G401 (cell line): ENCODE results near the gene PSD4. TPM values are rescaled to one million over a fixed set of nuclear protein-coding genes. Genes with fewer than 3 reads are reported as not detected.

ENCODE experiments used
- DNase-seq: peaks from one replicate; pipeline ENCODE4 v3.0.0-alpha.2; 2015; ENCODE audit warnings: low spot score
- in situ Hi-C: cut with HindIII; loops from 2 replicates; pipeline ENCODE4 v1.10.0; 2016; ENCODE audit warnings: low sequenced_read_pairs, mixed read lengths
- total RNA-seq: library from RNA; depleted of rRNA; stranded (reverse); fragments of >200 nt; shearing (Covaris generic); gene quantifications from 2 replicates; pipeline ENCODE4 v1.2.3, GENCODE V29; 2014

Gene PSD4
- total RNA-seq, 1 experiment from 2014 or later = not detected

- DNase-seq = no peak
- in situ Hi-C loops = no loop called here
Measured at GRCh38 chr2:113164215-113164929, 9.4 kb upstream of the PSD4 start.

DNA sequence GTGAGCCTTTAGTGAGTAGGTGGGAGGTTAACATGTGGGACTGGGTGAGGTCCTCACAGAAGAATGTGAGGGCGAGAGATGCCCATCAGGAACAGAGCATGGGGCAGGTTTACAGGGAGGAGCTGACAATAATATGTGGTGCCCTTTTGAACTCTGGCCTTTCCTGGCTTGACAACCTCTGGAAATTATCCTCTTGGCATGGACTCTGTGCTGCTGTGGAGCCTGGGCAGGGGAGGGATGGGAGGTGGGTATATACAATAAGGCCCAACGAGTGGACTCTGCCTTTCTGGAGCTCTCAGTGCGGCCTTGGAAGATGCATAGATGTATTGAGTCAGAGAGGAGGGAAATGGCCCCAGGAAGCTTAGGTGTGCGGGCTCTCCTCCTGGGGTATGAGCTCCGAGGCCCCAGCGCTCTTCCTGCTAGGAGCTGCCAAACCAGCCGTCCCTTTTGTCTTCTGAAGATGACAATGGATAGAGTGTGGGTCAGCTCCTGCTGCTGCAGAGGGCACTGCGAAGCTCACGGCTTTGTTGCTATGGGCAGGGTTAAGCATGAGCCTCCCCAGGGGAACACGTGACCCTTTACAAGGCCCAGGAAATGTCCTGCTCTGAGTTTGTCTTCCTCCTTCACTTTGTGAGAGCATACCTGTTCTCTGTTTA, 8.7 kb upstream of the PSD4 start:
- in situ Hi-C loops = no loop called here
- no peak for DNase-seq

GRCh38 chr2:113166187-113166645, 7.6 kb upstream of the PSD4 start:
- in situ Hi-C loops = no loop called here

DNA sequence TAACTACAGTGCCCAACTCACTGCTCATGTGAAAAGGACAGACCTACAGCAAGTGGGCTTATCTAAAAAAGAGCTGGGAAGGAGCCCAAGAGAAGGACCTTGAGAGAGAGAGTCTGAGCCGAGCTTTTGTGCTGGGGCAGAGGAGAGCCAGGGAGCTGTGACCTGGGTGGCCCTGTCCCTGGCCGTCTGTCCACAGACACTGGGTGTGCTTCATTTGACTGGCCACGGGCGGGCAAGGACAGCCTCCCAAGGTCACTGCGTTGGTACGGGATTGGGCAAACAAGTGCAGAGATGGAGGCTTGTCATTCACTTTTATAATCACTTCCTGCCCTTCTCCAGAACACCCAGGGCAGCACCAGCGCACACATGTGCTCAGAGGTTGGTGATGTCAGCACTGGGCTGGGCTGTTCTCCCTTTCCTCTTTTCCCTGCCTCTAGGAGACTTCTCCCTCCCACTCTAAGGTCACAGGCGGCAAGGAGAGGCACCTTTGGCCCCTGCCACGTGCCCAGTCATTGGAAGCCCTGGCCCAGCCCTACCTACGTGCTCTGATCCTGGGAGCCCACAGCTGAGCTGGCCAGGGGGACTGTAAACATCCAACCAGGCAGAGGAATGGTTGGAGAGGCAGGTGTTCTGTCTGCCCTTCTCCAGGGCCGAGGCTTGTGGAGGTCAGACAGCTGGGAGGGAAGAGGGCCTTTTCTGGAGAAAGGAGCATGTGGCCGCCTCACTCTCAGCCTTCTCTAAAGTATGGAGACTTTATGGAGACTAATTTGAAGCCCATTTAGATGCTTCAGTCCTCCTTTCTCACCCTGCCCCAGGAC, 6.4 kb upstream of the PSD4 start:
- DNase-seq = no peak
- in situ Hi-C loops = no loop called here

More at GRCh38 chr2:113166187-113166645, 7.6 kb upstream of the PSD4 start:
- DNase-seq = no peak

GRCh38 chr2:113167962-113168340, 5.8 kb upstream of the PSD4 start:
- no peak for DNase-seq
- in situ Hi-C loops = no loop called here

DNA sequence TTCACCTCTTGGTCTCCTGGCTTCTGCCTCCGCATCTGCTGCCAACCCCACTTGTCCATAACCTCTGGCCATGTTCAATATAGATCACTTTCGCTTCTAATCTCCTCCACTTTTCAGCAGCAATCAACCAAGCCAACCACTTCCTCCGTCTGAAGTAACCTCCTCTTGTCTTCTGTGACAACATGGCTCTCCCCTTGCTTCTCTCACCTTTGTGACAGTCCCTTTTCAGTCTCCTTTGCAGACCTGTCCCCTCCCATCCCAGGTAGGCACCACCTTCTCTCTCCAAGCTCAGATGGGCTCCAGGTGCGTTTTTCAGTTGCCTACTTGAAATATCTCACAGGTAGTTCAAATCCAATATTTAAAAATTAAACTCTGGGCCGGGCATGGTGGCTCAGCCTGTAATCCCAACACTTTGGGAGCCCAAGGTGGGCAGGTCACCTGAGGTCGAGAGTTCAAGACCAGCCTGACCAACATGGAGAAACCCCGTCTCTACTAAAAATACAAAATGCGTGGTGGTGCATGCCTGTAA, 4.7 kb upstream of the PSD4 start:
- in situ Hi-C loops = no loop called here
- DNase-seq = no peak

DNA sequence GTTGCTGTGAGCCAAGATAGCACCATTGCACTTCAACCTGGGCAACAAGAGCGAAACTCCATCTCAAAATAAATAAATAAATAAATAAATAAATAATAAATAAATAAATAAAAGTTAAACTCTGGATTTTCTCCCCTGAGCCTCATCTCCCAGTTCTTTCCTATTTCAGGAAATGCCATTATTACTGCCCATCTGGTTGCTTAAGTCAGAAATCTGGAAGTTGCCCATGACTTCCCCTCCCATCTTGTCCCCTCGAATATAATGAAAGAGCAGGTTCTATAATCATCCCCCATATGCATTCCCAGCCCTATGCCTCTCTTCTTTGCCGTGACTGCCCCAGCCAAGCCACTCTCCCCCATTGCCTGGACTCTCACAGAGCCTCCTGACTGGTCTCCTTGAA, 4.2 kb upstream of the PSD4 start:
- no peak for DNase-seq
- in situ Hi-C loops = no loop called here

DNA sequence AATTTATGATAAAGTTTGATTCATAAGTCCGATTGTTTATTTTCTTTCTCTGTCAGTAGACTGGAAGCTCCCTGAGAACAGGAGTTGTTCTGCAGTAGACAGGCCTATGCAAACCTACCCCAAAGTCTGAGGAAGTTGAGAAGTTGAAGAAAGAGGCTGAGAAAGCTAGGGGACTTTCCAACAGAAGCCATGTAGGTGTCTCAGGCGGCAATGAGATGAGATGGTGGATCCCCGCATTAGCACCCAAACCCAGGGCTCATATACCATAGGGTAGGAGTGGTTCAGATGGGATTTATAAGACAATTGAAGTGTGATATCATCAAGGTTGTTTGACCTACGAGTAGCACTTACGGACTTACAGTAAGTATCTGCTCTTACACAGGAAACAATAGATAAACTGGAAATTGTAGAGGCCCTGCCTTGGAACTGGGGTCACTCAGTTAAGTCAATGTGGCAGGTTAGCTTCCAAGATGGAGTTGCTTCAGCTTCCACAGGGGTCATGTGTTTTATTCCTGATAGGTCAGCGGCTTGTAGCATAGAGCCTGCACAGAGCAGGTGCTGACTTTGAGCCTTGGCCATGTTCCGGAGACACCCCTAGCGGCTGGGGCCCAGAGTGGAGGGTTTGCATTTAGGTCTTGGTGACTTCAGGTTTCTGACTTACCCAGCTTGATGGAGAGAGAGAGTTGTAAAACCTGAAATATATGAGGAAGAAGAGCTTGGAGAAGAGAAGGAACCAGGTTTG, 2.3 kb upstream of the PSD4 start:
- in situ Hi-C loops = no loop called here
- DNase-seq = no peak

DNA sequence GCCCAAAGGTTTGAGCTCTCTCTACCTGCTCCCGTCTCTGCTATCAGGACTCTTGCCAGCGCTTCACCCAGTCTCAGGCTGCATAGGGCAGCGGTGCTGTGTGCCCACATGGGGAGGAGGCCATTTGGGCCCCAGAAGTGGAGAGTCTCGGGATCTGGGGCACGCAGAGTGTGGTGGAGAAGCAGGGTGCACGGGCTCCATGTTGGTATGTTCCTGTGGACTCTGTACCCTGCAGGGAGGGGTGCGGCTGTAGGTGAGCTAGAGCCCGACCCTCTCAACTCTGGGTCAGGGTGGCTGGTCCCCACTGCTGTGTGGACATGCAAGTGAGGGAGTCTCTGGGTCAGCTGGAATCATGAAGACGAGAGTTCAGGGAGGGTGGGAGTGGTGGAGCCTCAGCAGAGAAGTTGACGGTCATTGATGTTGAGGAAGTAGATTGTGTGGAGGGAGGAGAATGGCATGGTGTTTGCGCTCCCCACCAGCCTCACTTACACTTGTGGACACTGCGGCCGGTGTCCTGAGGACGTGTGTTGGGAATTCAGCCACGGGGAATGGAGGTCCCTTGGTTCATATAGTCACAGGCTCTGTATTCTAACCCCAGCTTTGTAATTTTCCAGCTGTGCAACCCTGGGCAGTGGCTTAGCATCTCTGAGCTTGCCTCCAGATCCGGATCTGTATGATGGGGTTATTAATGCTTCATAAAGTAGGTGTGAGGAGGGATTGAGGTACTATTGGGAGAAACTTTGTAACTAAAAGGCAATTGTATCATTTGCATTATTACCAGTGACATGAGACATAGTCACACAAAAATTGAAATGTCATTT, 840 bp upstream of the PSD4 start:
- in situ Hi-C loops = no loop called here
- no peak for DNase-seq

GRCh38 chr2:113174376-113174750, 592 bp downstream of the PSD4 start:
- DNase-seq = no peak

DNA sequence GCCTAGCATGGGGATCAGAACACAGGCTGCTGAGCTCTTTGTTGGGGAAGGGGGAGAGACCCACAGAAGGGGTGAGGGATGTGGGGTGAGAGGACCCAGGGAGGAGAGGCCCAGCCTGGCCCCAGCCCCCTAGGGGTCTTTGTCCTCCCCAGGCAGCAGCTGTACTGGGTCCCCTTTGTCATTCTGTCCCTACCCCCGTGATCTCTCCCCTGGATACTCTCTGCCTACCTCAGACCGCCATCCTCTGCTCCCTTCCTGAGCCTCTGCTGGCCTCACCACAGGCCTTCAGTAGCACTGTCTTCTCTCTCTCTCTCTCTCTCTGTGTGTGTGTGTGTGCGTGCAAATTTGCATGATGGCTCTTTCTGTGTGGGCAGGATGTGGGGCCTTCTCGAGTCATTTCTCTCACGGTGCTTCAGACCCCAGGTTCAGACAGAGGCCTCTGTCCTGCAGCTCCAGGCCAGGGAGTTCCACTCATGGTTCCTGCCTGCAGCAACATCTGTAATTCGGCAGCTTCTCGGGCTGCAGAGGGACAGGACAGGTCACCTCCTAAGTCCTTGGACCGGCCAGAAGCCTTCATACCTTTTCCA, 1.4 kb downstream of the PSD4 start:
- in situ Hi-C loops = no loop called here
- DNase-seq = no peak

More at GRCh38 chr2:113174376-113174750, 592 bp downstream of the PSD4 start:
- in situ Hi-C loops = no loop called here

GRCh38 chr2:113175736-113176695, 2.2 kb downstream of the PSD4 start:
- DNase-seq = no peak
- in situ Hi-C loops = no loop called here

DNA sequence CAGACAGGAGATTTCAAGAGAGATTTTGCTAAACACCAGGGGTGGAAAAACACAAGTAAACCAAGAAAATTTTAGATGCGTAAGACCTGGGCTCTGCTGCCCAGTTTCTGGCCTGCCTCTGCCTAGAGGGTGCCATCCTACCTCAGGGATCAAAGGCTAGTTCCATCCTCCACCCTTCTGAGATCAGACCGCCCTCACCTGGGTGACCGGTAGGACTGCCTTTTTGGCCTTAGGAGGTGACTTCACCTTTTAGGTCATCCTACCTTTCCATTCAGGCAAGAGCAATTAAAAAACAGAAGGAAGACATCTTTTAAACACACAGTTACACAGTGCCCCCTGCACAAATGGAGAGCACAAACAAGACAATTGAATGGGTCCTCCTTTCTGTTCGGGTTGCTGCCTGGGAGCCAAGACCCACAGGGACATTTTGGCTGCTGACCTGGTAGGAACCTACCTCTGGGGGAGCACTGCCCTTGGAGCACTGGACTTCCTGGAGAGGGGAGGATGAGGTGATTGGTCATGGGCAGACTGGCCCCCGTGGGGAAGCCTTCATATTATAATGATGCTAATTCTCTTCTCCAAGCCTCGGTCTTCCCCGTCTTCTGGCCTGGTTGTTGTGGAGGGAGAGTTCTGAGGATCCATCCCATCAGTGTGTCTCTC, 3.1 kb downstream of the PSD4 start:
- DNase-seq = no peak

DNA sequence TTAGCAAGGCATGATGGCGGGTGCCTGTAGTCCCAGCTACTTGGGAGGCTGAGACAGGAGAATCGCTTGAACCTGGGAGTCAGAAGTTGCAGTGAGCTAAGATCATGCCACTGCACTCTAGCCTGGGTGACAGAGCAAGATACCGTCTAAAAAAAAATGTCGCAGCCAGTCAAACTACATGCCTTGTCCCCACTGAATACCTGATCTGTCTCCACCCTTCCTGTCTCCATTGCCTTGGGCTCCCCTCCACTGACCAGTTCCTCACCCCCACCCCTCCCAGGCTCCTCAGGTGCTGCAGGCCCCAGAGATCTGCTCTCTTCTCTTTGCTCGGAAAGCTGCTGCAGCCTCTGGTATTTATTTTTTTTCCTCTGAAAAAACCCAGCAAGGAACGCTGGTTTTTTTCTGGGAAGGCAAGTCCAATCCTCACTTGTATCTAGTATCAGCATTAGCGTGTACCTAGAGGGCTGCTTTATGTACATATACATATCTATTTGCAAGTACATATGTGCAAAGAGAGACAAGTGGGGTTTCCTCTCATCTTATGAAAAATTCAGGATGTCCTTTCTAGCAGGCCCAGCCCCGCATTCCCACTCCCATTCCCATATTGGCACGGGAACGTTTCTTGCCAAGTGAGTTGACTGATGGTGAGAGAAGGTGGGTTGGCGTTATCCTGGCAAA, 4.4 kb downstream of the PSD4 start:
- no peak for DNase-seq
- in situ Hi-C loops = no loop called here

More for the DNA sequence above, 3.1 kb downstream of the PSD4 start:
- in situ Hi-C loops = no loop called here

GRCh38 chr2:113178891-113179290, 5.1 kb downstream of the PSD4 start:
- no peak for DNase-seq
- in situ Hi-C loops = no loop called here

DNA sequence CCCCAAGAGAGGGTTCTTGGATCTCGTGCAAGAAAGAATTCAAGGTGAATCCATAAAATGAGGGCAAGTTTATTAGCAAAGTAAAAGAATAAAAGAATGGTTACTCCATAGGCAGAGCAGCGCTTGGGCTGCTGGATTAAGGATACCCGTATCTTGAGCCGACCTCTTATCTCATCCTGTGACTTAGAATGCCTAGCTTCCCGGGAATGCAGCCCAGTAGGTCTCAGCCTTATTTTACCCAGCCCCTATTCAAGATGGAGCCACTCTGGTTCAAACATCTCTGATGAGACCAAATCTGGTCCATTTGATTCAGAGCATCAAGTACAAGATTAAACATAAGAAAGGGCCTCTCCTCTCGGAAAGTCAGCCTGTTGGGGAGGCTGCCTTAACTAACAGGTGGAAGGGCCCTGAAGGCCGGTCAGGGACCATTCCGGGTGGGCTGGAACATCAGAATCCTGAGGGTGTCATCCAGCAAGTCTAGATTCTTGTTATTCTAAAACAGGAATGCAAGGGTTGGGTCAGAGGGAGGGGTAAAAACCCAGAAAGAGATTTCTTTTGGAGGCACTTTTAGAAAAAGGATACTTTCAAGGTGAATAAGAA, 5.8 kb downstream of the PSD4 start:
- DNase-seq = no peak
- in situ Hi-C loops = no loop called here
